OCI-LY1 (cell line): ENCODE results near the gene COL9A1.

Experiments used
- H2AFZ ChIP-seq: fragments of 200-600 bp; sonication (generic), shearing (Covaris generic); 2 replicates; pipeline ENCODE4 v1.6.0; 2014; ENCODE audit warnings: antibody characterized with exemption, mild to moderate bottlenecking, low read length
- H3F3A ChIP-seq: fragments of 200-600 bp; sonication (generic), shearing (Covaris generic); 2 replicates; pipeline ENCODE4 v1.6.0; 2014; ENCODE audit warnings: mild to moderate bottlenecking, antibody characterized with exemption, low read length, moderate library complexity; ENCODE audit not compliant: insufficient read depth
- H3K27ac ChIP-seq: fragments of 200-600 bp; sonication (generic); 2 replicates; pipeline ENCODE4 v1.5.1; 2014; ENCODE audit warnings: low read length, mixed run types, mild to moderate bottlenecking, low read depth; ENCODE audit not compliant: poor library complexity, severe bottlenecking
- H3K27me3 ChIP-seq: fragments of 200-600 bp; sonication (generic); 2 replicates; pipeline ENCODE4 v1.6.0; 2014; ENCODE audit warnings: antibody characterized with exemption, mild to moderate bottlenecking, low read length, moderate library complexity; ENCODE audit not compliant: insufficient read depth
- H3K36me3 ChIP-seq: fragments of 200-600 bp; sonication (generic); 2 replicates; pipeline ENCODE4 v1.6.1; 2014; ENCODE audit warnings: mild to moderate bottlenecking, antibody characterized with exemption, low read length, moderate library complexity, mixed read lengths; ENCODE audit not compliant: insufficient read depth
- H3K4me1 ChIP-seq: fragments of 200-600 bp; sonication (generic); 2 replicates; pipeline ENCODE4 v1.5.1; 2014; ENCODE audit warnings: mild to moderate bottlenecking, low read length, moderate library complexity; ENCODE audit not compliant: insufficient read depth, severe bottlenecking
- H3K4me2 ChIP-seq: fragments of 200-600 bp; sonication (generic), shearing (Covaris generic); 2 replicates; pipeline ENCODE4 v1.6.1; 2014; ENCODE audit warnings: low read length
- H3K4me3 ChIP-seq: fragments of 200-600 bp; sonication (generic); 2 replicates; pipeline ENCODE4 v1.5.1; 2014; ENCODE audit warnings: low read length, low read depth, mild to moderate bottlenecking, mixed read lengths; ENCODE audit not compliant: poor library complexity, severe bottlenecking
- H3K79me2 ChIP-seq: fragments of 200-600 bp; shearing (Covaris generic); 2 replicates; pipeline ENCODE4 v1.6.1; 2016; ENCODE audit warnings: mixed run types, low read length, mixed read lengths; ENCODE audit not compliant: insufficient read depth
- H3K9ac ChIP-seq: fragments of 200-600 bp; sonication (generic), shearing (Covaris generic); 2 replicates; pipeline ENCODE4 v1.6.1; 2014; ENCODE audit warnings: mild to moderate bottlenecking, low read length, mixed read lengths
- H3K9me2 ChIP-seq: fragments of 200-600 bp; sonication (generic), shearing (Covaris generic); 2 replicates; pipeline ENCODE4 v1.6.1; 2014; ENCODE audit warnings: low read depth, mild to moderate bottlenecking, low read length, mixed read lengths
- H3K9me3 ChIP-seq: fragments of 200-600 bp; shearing (Covaris generic); 2 replicates; pipeline ENCODE4 v1.6.1; 2014; ENCODE audit warnings: low read length, mixed read lengths
- H4K20me1 ChIP-seq: fragments of 200-600 bp; sonication (generic), shearing (Covaris generic); 2 replicates; pipeline ENCODE4 v1.6.0; 2016; ENCODE audit warnings: mild to moderate bottlenecking, low read length; ENCODE audit not compliant: insufficient read depth
- CTCF ChIP-seq: fragments of 200-600 bp; sonication (generic), shearing (Covaris generic); IDR thresholded peaks from 2 replicates; pipeline ENCODE4 v1.5.1; 2017; ENCODE audit warnings: mild to moderate bottlenecking, antibody characterized with exemption, low read length, moderate library complexity, mixed read lengths
- EZH2 ChIP-seq: fragments of 200-600 bp; sonication (generic), shearing (Covaris generic); IDR thresholded peaks from 2 replicates; pipeline ENCODE4 v1.8.0; 2017; ENCODE audit warnings: borderline replicate concordance, mixed run types, mild to moderate bottlenecking, antibody characterized with exemption, low read length, moderate library complexity, mixed read lengths

Gene COL9A1

GRCh38 chr6:70246118-70246517 lies 56.8 kb downstream of the COL9A1 start:
- H3K9me2 ChIP-seq = no peaks in the 10 kb centered on the region
- no peak overlapping the region for H3K9ac ChIP-seq
- no peaks in the 10 kb centered on the region for H3F3A ChIP-seq
- H3K4me1 ChIP-seq = no peaks in the 10 kb centered on the region
- H3K79me2 ChIP-seq = no peaks in the 10 kb centered on the region
- no peak overlapping the region for H3K4me2 ChIP-seq
- H3K4me3 ChIP-seq = no peak overlapping the region
- no peak for TF ChIP-seq EZH2
- TF ChIP-seq CTCF = no peak
- H3K9me3 ChIP-seq = no peaks in the 10 kb centered on the region
- H2AFZ ChIP-seq = no peak overlapping the region
- no peak overlapping the region for H3K27ac ChIP-seq
- no peaks in the 10 kb centered on the region for H4K20me1 ChIP-seq
- H3K27me3 ChIP-seq = no peaks in the 10 kb centered on the region
- H3K36me3 ChIP-seq = no peaks in the 10 kb centered on the region

GRCh38 chr6:70241991-70242420 lies 60.9 kb downstream of the COL9A1 start:
- H3K4me3 ChIP-seq = no peak overlapping the region
- H3K9me3 ChIP-seq = no peaks in the 10 kb centered on the region
- H3K9me2 ChIP-seq = no peaks in the 10 kb centered on the region
- H2AFZ ChIP-seq = no peak overlapping the region
- H3K27me3 ChIP-seq = no peaks in the 10 kb centered on the region
- no peaks in the 10 kb centered on the region for H3F3A ChIP-seq
- no peak overlapping the region for H3K9ac ChIP-seq
- H3K36me3 ChIP-seq = no peaks in the 10 kb centered on the region
- no peaks in the 10 kb centered on the region for H3K79me2 ChIP-seq
- no peaks in the 10 kb centered on the region for H3K4me1 ChIP-seq
- H3K27ac ChIP-seq = no peak overlapping the region
- no peak for TF ChIP-seq EZH2
- no peak for TF ChIP-seq CTCF
- H4K20me1 ChIP-seq = no peaks in the 10 kb centered on the region
- no peak overlapping the region for H3K4me2 ChIP-seq

GRCh38 chr6:70241031-70241430 lies 61.9 kb downstream of the COL9A1 start:
- H3K9me3 ChIP-seq = no peaks in the 10 kb centered on the region
- H3K4me1 ChIP-seq = no peaks in the 10 kb centered on the region
- no peak overlapping the region for H2AFZ ChIP-seq
- TF ChIP-seq EZH2 = no peak
- no peak for TF ChIP-seq CTCF
- no peak overlapping the region for H3K9ac ChIP-seq
- no peaks in the 10 kb centered on the region for H3K27me3 ChIP-seq
- no peak overlapping the region for H3K4me2 ChIP-seq
- no peak overlapping the region for H3K27ac ChIP-seq
- no peaks in the 10 kb centered on the region for H3K36me3 ChIP-seq
- H3K4me3 ChIP-seq = no peak overlapping the region
- no peaks in the 10 kb centered on the region for H3K9me2 ChIP-seq
- H3F3A ChIP-seq = no peaks in the 10 kb centered on the region
- H4K20me1 ChIP-seq = no peaks in the 10 kb centered on the region
- H3K79me2 ChIP-seq = no peaks in the 10 kb centered on the region
